Astrocyte (in vitro differentiated cells and primary cell): Measurements from ENCODE around the gene PHF5A.

Experiments used
- EZH2 ChIP-seq: IDR thresholded peaks from 2 replicates; pipeline ENCODE4 v1.6.1; 2012; ENCODE audit warnings: mild to moderate bottlenecking, low read length, inconsistent platforms; ENCODE audit not compliant: insufficient read depth
- TF ChIP-seq, protein P1 (sequence below): IDR thresholded peaks from 2 replicates; pipeline ENCODE4 v1.5.1; 2011; ENCODE audit warnings: low read depth, mild to moderate bottlenecking, inconsistent platforms, low read length, moderate library complexity; ENCODE audit not compliant: insufficient read depth

- TF ChIP-seq, protein P1, sequence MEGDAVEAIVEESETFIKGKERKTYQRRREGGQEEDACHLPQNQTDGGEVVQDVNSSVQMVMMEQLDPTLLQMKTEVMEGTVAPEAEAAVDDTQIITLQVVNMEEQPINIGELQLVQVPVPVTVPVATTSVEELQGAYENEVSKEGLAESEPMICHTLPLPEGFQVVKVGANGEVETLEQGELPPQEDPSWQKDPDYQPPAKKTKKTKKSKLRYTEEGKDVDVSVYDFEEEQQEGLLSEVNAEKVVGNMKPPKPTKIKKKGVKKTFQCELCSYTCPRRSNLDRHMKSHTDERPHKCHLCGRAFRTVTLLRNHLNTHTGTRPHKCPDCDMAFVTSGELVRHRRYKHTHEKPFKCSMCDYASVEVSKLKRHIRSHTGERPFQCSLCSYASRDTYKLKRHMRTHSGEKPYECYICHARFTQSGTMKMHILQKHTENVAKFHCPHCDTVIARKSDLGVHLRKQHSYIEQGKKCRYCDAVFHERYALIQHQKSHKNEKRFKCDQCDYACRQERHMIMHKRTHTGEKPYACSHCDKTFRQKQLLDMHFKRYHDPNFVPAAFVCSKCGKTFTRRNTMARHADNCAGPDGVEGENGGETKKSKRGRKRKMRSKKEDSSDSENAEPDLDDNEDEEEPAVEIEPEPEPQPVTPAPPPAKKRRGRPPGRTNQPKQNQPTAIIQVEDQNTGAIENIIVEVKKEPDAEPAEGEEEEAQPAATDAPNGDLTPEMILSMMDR = no peak
- no peak for TF ChIP-seq EZH2
Measured at GRCh38 chr22:41437198-41437597, 31.3 kb downstream of the PHF5A start.
